Activated CD4-positive, alpha-beta T cell treated with anti-CD3 and anti-CD28 coated beads for 1 hour (primary cell): ENCODE measurements around the gene DIS3.
"Not testable (repeated sequence)": the region's sequence is repeated elsewhere in the genome, so short reads cannot be mapped to it uniquely, and the experiment has no call there.

ENCODE experiments used
- DNase-seq: peaks from one replicate; pipeline ENCODE4 v3.0.0-alpha.2; 2020

The DIS3 gene

GRCh38 chr13:72781451-72782439 is at the start of gene DIS3, which contains the start of gene PIBF1:
Gene DIS3 (minus strand): TSS chr13:72781900. CDS start chr13:72781832, 68 bp downstream.
Gene PIBF1 (plus strand): TSS chr13:72782133. CDS start chr13:72783470, 1,337 bp downstream.
- DNase-seq = peak; percentile 87

- DNase-seq = no peak
Observed at GRCh38 chr13:72823724-72824123, 42.0 kb upstream of the DIS3 start.

GRCh38 chr13:72823081-72823480 is 41.4 kb upstream of the DIS3 start:
- no peak for DNase-seq

GRCh38 chr13:72820898-72821279 is 39.2 kb upstream of the DIS3 start:
- no peak for DNase-seq

GRCh38 chr13:72820156-72820897 is 38.6 kb upstream of the DIS3 start:
- DNase-seq = no peak

- no peak for DNase-seq
Observed at GRCh38 chr13:72808917-72809500, 27.3 kb upstream of the DIS3 start.

- not testable (repeated sequence) for DNase-seq
Observed at GRCh38 chr13:72806514-72806913, 24.8 kb upstream of the DIS3 start.

GRCh38 chr13:72805676-72806346 is 24.1 kb upstream of the DIS3 start:
- no peak for DNase-seq

- DNase-seq = no peak
Observed at GRCh38 chr13:72804301-72804700, 22.6 kb upstream of the DIS3 start.

- DNase-seq = no peak
Observed at GRCh38 chr13:72798817-72799216, 17.1 kb upstream of the DIS3 start.

GRCh38 chr13:72792640-72793039 is 10.9 kb upstream of the DIS3 start:
- DNase-seq = no peak

- DNase-seq = no peak
Observed at GRCh38 chr13:72788831-72789230, 7.1 kb upstream of the DIS3 start.

GRCh38 chr13:72784679-72785078 is 3.0 kb upstream of the DIS3 start:
- DNase-seq = not testable (repeated sequence)

- no peak for DNase-seq
Observed at GRCh38 chr13:72782717-72783116, 1.0 kb upstream of the DIS3 start.

GRCh38 chr13:72774019-72774418 is 7.7 kb downstream of the DIS3 start:
- DNase-seq = no peak

GRCh38 chr13:72763411-72763810 is 18.3 kb downstream of the DIS3 start:
- DNase-seq = no peak

GRCh38 chr13:72760189-72760588 is 21.5 kb downstream of the DIS3 start:
- DNase-seq = no peak

GRCh38 chr13:72757792-72758535 is 23.7 kb downstream of the DIS3 start:
- DNase-seq = no peak

GRCh38 chr13:72754111-72754510 is 27.6 kb downstream of the DIS3 start:
- DNase-seq = no peak

GRCh38 chr13:72751220-72751619 is 30.5 kb downstream of the DIS3 start:
- DNase-seq = no peak

- DNase-seq = no peak
Observed at GRCh38 chr13:72745260-72745659, 36.4 kb downstream of the DIS3 start.

- no peak for DNase-seq
Observed at GRCh38 chr13:72740015-72740414, 41.7 kb downstream of the DIS3 start.
